HCT116 (cell line): ENCODE measurements around the gene THTPA. TPM values are rescaled to one million over a fixed set of nuclear protein-coding genes. Genes with fewer than 3 reads are reported as not detected.

ENCODE experiments used
- ATAC-seq: fragments of 200-7000 bp; cut with Tn5 transposase; 2 replicates; pipeline ENCODE4 v1.9.1; 2020; ENCODE audit warnings: mild to moderate bottlenecking, moderate library complexity
- BruUV-seq: library from RNA; stranded (reverse); fragments of 400-500 nt; replicated peaks from 2 replicates; lab custom pipeline; 2021; lab: Mats Ljungman, UMichigan
- CTCF ChIA-PET: fragments of 300-600 bp; sonication (Branson Sonifier 250); formaldehyde crosslinking; loops from one replicate; lab custom pipeline; 2021; ENCODE audit warnings: antibody characterized with exemption; lab: Charles Lee
- POLR2A ChIA-PET: fragments of 300-600, 350-600 bp; sonication (Branson Sonifier 250); formaldehyde crosslinking; loops from one replicate; lab custom pipeline; 2021; ENCODE audit warnings: antibody characterized with exemption; lab: Charles Lee
- RAD21 ChIA-PET, 2 experiments: fragments of 300-600 bp; sonication (Branson Sonifier 250); formaldehyde crosslinking; loops; one replicate each; lab custom pipeline; 2023; ENCODE audit warnings: low total read pairs in 2 of 2; ENCODE audit not compliant: uncharacterized antibody in 2 of 2, unreplicated experiment in 2 of 2, low non-redundant PET in 1 of 2; lab: Charles Lee
- DNase-seq: peaks from one replicate; pipeline ENCODE4 v3.0.0-alpha.2; 2010; ENCODE audit warnings: low read depth, low spot score
- H2AFZ ChIP-seq: fragments of 200-600 bp; shearing (Covaris generic), sonication (generic); 2 replicates; pipeline ENCODE4 v1.6.1; 2017; ENCODE audit warnings: low read depth, mixed run types, mixed read lengths, antibody characterized with exemption, low read length; ENCODE audit not compliant: poor library complexity, severe bottlenecking
- H3K27ac ChIP-seq: 2 replicates; pipeline ENCODE4 v1.5.1; 2012; ENCODE audit warnings: low read depth, low read length
- H3K27me3 ChIP-seq: fragments of 200-600 bp; sonication (generic); 2 replicates; pipeline ENCODE4 v1.6.1; 2016; ENCODE audit warnings: mixed run types, low read length, mixed read lengths; ENCODE audit not compliant: insufficient read depth
- H3K36me3 ChIP-seq, 2 experiments: fragments of 200-500 bp in 1 of 2; fragments of 200-600 bp in 1 of 2; sonication (Bioruptor generic) in 1 of 2; sonication (generic) in 1 of 2; 2 replicates each; pipeline versions ENCODE4 v1.5.1 to v1.6.1; 2014 to 2016; ENCODE audit warnings: low read length in 2 of 2, inconsistent platforms in 1 of 2, mixed read lengths in 1 of 2, mixed run types in 1 of 2; ENCODE audit not compliant: insufficient read depth in 2 of 2, control insufficient read depth in 1 of 2
- H3K4me1 ChIP-seq, 2 experiments: fragments of 200-600 bp in 1 of 2; sonication (generic) in 1 of 2; 2 replicates each; pipeline versions ENCODE4 v1.5.1 to v1.6.1; 2012 to 2017; ENCODE audit warnings: low read length in 2 of 2, inconsistent platforms in 1 of 2, mild to moderate bottlenecking in 1 of 2, mixed read lengths in 1 of 2, mixed run types in 1 of 2, moderate library complexity in 1 of 2; ENCODE audit not compliant: insufficient read depth in 2 of 2, control insufficient read depth in 1 of 2
- H3K4me2 ChIP-seq: fragments of 200-600 bp; sonication (generic); 2 replicates; pipeline ENCODE4 v1.6.1; 2017; ENCODE audit warnings: mixed run types, low read length, mixed read lengths
- H3K4me3 ChIP-seq, 2 experiments: fragments of 200-600 bp in 1 of 2; sonication (generic) in 1 of 2; replicated peaks in 1 of 2; 2 replicates each; pipeline ENCODE4 v1.5.1; 2011 to 2016; ENCODE audit warnings: low read length in 2 of 2, control low read depth in 1 of 2, low read depth in 1 of 2, mild to moderate bottlenecking in 1 of 2, mixed read lengths in 1 of 2, mixed run types in 1 of 2
- H3K79me2 ChIP-seq: fragments of 200-600 bp; sonication (generic); 2 replicates; pipeline ENCODE4 v1.6.1; 2017; ENCODE audit warnings: mild to moderate bottlenecking, mixed run types, low read length, moderate library complexity, mixed read lengths; ENCODE audit not compliant: insufficient read depth
- H3K9ac ChIP-seq: fragments of 200-600 bp; sonication (generic); 2 replicates; pipeline ENCODE4 v1.6.1; 2016; ENCODE audit warnings: low read length, mixed read lengths
- H3K9me2 ChIP-seq: fragments of 200-600 bp; sonication (generic), shearing (Covaris generic); 2 replicates; pipeline ENCODE4 v1.6.1; 2017; ENCODE audit warnings: mixed run types, mild to moderate bottlenecking, moderate library complexity; ENCODE audit not compliant: insufficient read depth
- H3K9me3 ChIP-seq, 2 experiments: fragments of 200-500 bp in 1 of 2; fragments of 200-600 bp in 1 of 2; sonication (Bioruptor generic) in 1 of 2; sonication (generic) in 1 of 2; 2 replicates each; pipeline ENCODE4 v1.6.1; 2014 to 2017; ENCODE audit warnings: low read length in 2 of 2, mixed read lengths in 2 of 2, inconsistent platforms in 1 of 2, low read depth in 1 of 2, mild to moderate bottlenecking in 1 of 2, mixed run types in 1 of 2, moderate library complexity in 1 of 2; ENCODE audit not compliant: control insufficient read depth in 1 of 2, insufficient read depth in 1 of 2
- H4K20me1 ChIP-seq: fragments of 200-600 bp; sonication (generic), shearing (Covaris generic); 2 replicates; pipeline ENCODE4 v1.6.1; 2017; ENCODE audit warnings: mixed run types, mild to moderate bottlenecking, moderate library complexity; ENCODE audit not compliant: insufficient read depth
- CBX3 ChIP-seq: IDR thresholded peaks from 2 replicates; pipeline ENCODE4 v1.6.1; 2012; ENCODE audit warnings: low read depth
- EZH2 ChIP-seq: fragments of 200-600 bp; sonication (generic); IDR thresholded peaks from 2 replicates; pipeline ENCODE4 v1.6.1; 2017; ENCODE audit warnings: antibody characterized with exemption, mixed run types
- EZH2phosphoT487 ChIP-seq: fragments of 200-600 bp; IDR thresholded peaks from 2 replicates; pipeline ENCODE4 v1.6.1; 2018; ENCODE audit warnings: antibody characterized with exemption, borderline replicate concordance
- FOSL1 ChIP-seq: IDR thresholded peaks from 2 replicates; pipeline ENCODE4 v1.6.1; 2012; ENCODE audit warnings: low read depth
- TCF7L2 ChIP-seq: IDR thresholded peaks from 2 replicates; pipeline ENCODE4 v1.7.0; 2011; ENCODE audit warnings: borderline replicate concordance, inconsistent platforms; ENCODE audit not compliant: insufficient read depth, insufficient read length; ENCODE audit errors: extremely low read depth
- intact Hi-C: fragments of 100-400 bp; cut with micrococcal nuclease; formaldehyde crosslinking; loops from 2 replicates; pipeline ENCODE4 v1.10.0; 2022
- total RNA-seq: library from RNA; stranded (reverse); gene quantifications from one replicate; pipeline ENCODE4 v1.2.1, GENCODE V29; 2021; ENCODE audit not compliant: unreplicated experiment
- TF ChIP-seq, protein P1 (sequence below), 3 experiments: fragments of 200-600 bp in 1 of 3; sonication (generic) in 1 of 3; IDR thresholded peaks in 2 of 3; conservative IDR thresholded peaks in 1 of 3; 2 replicates each; pipeline ENCODE4 v1.5.1; 2012 to 2017; ENCODE audit warnings: low read depth in 2 of 3, low read length in 2 of 3, antibody characterized with exemption in 1 of 3, borderline replicate concordance in 1 of 3, control low read depth in 1 of 3, mild to moderate bottlenecking in 1 of 3, mixed read lengths in 1 of 3, mixed run types in 1 of 3, moderate library complexity in 1 of 3; ENCODE audit not compliant: insufficient read depth in 1 of 3
- TF ChIP-seq, protein P2 (sequence below): IDR thresholded peaks from 2 replicates; pipeline ENCODE4 v1.6.1; 2012

The THTPA gene
- total RNA-seq, 1 experiment from 2014 or later: 5.8 TPM

DNA sequence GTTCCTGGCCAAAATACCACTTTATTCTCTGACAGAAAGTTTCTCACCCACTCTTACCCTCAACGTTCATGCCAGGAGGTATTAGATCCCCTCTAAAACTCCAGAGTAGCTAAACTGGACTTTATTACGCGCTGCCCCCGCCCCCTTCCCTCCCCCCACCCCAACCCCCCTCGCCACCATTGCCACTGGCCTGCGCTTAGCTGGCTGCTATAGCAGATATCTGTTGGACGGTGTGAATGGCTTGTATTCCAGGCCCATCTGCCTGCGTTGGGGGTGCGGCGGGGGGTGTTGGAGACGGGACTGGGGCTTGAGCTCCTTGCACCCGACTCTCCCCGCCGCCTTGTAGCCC, 564 bp upstream of the THTPA start:
- ChIA-PET RAD21 (no interaction called here), CTCF (interaction anchor here (0.7 kb wide), 2 partner anchors 77 to 80 kb away, joined by 3 read pairs; no protein-coding TSS in a partner anchor), POLR2A (interaction anchor here (0.6 to 1.1 kb wide), 3 partner anchors 11 to 81 kb away, joined by 3 read pairs; no protein-coding TSS in a partner anchor)
- H3K4me1 ChIP-seq: peaks cover 5 to 33% of the 10 kb centered on the region in 2 experiments; a peak in 3 of 4 replicates
- H3K4me3 ChIP-seq: peak overlapping the region; percentile 81 to 92
- TF ChIP-seq, protein P1, sequence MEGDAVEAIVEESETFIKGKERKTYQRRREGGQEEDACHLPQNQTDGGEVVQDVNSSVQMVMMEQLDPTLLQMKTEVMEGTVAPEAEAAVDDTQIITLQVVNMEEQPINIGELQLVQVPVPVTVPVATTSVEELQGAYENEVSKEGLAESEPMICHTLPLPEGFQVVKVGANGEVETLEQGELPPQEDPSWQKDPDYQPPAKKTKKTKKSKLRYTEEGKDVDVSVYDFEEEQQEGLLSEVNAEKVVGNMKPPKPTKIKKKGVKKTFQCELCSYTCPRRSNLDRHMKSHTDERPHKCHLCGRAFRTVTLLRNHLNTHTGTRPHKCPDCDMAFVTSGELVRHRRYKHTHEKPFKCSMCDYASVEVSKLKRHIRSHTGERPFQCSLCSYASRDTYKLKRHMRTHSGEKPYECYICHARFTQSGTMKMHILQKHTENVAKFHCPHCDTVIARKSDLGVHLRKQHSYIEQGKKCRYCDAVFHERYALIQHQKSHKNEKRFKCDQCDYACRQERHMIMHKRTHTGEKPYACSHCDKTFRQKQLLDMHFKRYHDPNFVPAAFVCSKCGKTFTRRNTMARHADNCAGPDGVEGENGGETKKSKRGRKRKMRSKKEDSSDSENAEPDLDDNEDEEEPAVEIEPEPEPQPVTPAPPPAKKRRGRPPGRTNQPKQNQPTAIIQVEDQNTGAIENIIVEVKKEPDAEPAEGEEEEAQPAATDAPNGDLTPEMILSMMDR (IDR thresholded peaks at IDR 0.05 in 2 of 3, conservative IDR thresholded peaks at IDR 0.05 in 1 of 3; ENCODE audit: borderline replicate concordance in 1 of 3, insufficient read depth in 1 of 3, low read depth in 2 of 3, low read length in 2 of 3): no peak
- no peak for TF ChIP-seq CBX3
- no peak for TF ChIP-seq TCF7L2
- TF ChIP-seq EZH2phosphoT487: no peak
- no peak for TF ChIP-seq FOSL1
- no peak for TF ChIP-seq EZH2
- TF ChIP-seq, protein P2, sequence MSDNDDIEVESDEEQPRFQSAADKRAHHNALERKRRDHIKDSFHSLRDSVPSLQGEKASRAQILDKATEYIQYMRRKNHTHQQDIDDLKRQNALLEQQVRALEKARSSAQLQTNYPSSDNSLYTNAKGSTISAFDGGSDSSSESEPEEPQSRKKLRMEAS: no peak
- ATAC-seq: peak; percentile 33
- H2AFZ ChIP-seq: peak overlapping the region; percentile 78
- no peak for DNase-seq
- peaks cover 6% of the 10 kb centered on the region; the same call in 1 of the 2 replicates for H3K79me2 ChIP-seq
- peak overlapping the region; percentile 82 for H3K9ac ChIP-seq
- H3K9me2 ChIP-seq: no peaks in the 10 kb centered on the region
- no peaks in the 10 kb centered on the region for H3K9me3 ChIP-seq
- BruUV-seq: no TSS peak
- H4K20me1 ChIP-seq: no peaks in the 10 kb centered on the region
- intact Hi-C loops: loop anchor here (5.0 kb wide), 1 partner anchor 288 kb away; no protein-coding TSS in a partner anchor
- peak overlapping the region; percentile 91 for H3K27ac ChIP-seq
- H3K4me2 ChIP-seq: peak overlapping the region; percentile 95
- H3K27me3 ChIP-seq: no peaks in the 10 kb centered on the region
- H3K36me3 ChIP-seq: peaks cover 7 to 9% of the 10 kb centered on the region in 2 experiments; a peak in 2 of 4 replicates
